Cerebellar nuclear complex (tissue), 1 donor: ENCODE results near the gene FBL.
A peak's percentile ranks its signal among the peaks of the same experiment; 100 is the strongest.

Source experiments
- DNase-seq, 2 experiments: peaks; one replicate each; lab custom pipeline; 2025; lab: John Stamatoyannopoulos, UW

The FBL gene

DNA sequence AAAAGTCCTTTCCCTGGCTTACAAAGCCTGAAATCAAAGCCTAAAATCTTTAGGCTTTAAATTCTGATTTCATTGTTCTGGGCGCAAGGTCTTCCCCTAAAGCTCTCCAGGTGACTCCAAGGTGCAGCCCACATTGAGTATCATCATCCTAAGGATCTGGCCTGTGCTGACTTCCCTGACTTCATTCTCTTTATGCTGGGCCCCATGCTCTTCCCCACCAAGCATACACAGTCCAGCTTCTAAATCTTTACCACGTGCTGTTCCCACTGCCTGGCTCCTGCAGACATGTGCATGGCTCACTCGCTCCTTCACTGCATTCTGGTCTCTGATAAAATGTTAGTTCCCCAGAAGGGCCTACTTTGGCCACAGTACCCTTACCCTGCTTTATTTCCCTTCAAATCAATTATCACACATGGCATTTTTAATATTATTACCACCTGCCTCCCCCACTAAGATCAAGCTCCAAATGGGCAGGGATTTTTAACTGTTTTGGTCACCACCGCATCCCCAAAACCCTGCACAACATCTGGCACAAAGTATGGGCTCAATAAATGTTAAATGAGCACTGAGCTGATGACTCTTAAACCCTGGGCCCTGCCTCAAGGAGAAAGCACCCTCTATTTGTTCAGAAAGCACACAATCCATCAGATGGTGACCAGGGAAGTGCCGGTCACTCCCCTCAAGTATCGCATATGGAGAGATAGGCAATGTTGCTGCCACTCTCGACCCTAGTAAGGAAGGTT lies 3.3 kb downstream of the FBL start:
- no peak for DNase-seq

DNA sequence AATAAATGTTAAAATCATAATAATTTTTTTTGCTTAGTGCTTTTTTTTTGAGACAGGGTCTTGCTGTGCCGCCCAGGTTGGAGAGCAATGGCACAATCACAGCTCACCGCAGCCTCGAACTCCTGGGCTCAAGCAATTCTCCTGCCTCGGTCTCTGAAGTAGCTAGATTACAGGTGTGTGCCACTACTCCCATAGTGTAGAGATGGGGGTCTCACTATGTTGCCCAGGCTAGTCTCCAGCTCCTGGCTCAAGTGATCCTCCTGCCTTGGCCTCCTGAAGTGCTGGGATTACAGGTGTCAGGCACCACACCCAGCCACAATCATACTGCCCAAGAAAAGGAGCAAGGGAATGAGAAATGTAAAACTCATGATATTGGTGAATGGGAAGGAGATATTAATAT lies 5.1 kb downstream of the FBL start:
- no peak for DNase-seq

DNA sequence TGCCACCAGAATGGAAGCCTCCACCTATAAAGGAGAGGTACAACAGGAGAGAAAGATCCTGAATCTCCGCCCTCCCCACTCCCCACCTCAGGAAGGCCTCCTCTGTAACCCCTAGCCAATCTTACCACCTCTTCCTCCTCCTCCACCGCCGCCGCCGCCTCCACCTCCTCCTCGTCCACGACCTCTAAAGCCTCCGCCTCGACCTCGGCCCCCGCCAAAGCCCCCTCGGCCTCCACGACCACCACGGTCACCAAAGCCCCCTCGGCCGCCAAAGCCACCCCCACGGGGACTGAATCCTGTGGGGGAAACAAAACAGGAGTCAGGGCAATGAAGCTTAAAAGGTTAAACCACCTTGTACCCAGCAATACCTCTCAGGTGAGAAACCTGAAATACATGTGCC lies 5.7 kb downstream of the FBL start:
- DNase-seq, result no peak

DNA sequence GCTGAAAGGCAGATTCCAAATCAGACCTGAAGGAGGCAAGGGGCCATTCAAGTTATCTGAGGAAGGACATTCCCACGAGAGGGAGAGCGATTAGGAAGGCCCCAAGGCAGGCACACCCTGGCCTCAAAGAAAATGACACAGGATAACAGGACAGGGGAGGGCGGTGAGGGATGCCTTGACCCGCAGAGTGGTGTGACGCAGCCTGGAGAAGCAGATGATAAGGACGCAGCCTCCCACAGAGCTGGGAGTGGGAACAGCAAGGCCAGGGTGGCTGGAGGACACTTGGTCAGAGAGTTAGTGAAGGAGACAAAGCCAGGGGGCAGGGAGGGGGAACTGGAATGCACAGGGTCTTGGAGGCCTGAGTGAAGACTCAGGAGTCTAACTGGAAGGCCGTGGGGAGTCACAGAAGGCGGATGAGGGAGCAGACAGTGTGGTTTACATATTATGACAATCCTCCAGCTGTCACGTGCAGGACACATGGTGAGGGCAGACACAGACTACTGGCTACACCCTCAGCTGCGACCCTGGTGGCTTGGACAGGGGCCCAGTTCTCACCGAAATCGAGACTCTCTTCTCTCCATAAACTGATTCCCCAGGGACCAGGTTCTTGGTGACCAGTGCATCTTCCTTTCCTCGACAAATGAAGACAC lies 6.4 kb downstream of the FBL start:
- no peak for DNase-seq

DNA sequence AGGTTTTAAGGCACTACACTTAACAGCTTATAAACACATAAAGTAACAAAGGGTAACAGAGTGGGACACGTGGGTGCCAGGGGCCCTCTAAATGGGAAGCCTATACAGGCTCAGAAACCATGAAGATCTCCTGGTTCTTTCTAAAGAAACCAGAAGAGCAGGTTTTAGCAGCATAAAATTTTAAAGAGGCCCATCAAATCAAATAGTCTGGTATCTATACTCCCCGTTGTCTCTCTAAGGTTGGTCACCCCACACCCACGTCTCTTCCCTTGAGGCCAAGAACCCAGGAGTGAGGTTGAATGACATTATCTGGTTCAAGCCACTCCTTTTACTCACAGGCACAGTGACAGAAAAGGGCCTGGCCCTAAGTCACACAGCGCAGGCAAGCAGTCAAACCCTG lies 7.6 kb downstream of the FBL start:
- no peak for DNase-seq

DNA sequence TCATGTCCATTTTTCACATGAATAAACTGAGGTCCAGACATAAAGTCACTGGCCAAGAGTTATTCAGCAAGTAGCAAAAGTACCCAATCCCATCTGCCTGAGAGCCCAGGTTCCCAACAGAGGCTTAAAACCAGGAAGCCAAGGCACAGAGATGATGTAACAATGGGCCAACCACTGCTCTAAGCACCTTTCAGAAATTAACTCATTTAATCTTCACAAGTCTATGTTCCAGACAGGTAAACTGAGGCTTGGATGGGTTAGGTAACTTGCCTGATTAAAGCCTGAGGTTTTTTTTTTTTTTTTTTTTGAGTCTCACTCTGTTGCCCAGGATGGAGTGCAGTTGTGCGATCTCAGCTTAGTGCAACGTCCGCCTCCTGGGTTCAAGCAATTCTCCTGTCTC lies 8.2 kb downstream of the FBL start:
- DNase-seq, result no peak

DNA sequence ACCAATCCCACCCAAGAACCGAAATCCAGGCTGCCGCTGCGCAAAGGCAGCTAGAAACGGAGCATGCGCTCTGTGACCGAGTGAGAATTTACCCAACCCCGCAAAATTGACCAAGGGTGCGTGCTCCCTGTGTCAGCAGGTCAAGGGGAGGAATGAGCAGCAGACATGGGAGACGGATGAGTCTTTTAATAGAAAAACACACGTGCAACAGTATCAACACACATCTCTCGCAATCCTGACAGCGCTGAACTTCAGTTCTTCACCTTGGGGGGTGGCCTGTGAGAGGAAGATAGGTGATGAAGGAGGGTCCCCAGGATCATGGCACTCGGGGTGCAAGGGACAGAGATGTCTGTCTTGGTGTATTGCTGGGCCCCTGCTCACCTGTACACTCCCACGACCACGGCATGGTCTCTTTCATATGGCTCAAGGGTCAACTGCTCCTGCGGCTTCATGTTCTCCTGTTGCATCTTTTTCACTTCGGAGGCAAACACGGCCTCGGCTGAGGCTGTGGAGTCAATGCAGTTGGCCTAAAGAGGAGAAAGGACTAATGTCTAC lies 11.8 kb downstream of the FBL start:
- no peak for DNase-seq

DNA sequence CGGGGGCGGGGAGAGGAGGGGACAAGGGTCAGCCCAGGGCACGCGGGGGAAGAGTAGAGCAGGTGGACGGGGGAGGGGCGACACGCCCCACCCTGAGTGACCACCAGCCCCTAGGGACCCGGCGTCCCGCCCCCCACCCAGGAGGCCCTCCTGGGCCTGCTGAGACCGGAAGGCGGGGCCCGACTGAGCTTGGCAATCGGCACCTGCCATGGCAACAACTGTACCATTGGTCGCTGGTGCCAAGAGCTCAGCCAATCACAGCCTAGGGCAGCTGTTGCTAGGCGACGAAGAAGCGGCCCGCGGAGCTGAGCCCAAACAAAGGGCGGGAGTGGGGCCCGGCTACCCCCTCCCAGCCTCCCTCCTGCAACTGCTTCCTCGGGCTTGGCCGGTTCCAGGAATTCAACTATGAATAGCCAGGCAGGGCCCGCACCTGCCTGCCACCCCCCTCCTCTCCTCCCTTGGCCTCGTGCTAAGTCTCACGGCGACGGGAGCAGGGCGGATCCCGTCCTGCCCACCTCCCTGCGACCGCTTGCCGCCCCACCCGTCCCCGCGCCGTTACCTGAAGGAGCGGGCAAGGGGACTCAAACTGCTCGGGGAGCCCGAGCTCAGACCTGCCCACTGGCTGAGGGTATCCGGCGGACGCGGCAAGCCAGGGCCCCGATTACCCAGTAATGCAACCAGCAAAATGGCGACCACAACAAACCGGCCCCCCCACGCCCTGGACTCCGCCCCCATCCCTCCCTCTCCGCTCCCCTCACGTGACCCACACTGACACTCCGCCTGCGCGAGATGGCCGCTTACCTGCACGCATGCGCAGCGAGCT lies 12.5 kb downstream of the FBL start, which contains the start of gene DYRK1B:
DYRK1B (minus strand) TSS at position 699 of the 823 bp plus-strand sequence. CDS start 2,295 bp downstream, outside the sequence.
- peak; percentile 80 to 90 for DNase-seq

DNA sequence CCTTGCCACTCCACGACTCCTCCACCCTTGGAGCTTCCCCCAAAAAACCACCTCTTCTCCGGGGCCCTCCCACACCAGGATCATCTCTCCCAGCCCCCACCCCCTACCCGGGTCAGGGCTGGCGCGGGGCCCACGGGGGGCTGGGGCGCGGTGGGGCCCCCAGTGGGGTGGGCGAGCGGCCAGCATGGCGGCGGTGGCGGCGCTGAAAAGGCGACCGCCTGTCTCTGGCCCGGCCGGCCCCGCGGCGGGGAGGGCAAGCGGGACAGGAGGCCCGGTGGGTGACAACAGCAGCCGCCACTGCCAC lies 13.1 kb downstream of the FBL start:
- no peak for DNase-seq

DNA sequence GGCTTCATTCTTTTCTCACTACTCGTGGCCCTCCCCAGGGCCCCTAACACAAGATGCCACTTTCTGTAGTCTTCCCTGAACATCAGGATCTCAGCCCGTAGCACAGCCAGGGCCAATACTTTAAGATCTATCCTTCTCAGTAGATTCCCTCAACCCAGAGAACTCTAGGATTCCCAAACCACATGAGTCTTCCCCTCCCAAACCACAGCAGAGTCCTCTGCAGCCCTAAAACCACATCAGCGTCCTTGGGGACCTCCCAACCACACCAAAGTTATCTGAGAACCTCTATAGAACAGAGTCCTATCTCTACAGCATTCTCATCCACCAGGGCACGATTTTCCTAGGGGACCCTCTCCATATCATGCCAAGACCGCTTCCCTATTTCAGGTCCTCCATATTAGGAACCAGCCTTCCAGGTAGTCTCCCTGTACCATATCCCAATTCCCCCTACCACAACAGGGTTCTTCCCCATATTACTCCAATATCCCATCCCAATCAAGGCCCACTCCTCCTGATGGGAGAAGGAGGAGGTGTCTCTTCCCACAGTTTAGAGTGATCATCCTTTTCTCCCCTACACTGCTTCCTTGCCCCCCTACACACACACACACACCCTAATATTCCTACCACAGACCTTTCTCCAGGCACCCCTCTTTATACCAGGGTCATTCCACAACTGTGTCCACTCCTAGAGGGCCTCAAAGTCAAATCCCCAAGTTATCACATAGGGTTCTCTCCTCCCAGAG lies 13.7 kb downstream of the FBL start:
- DNase-seq, result no peak

DNA sequence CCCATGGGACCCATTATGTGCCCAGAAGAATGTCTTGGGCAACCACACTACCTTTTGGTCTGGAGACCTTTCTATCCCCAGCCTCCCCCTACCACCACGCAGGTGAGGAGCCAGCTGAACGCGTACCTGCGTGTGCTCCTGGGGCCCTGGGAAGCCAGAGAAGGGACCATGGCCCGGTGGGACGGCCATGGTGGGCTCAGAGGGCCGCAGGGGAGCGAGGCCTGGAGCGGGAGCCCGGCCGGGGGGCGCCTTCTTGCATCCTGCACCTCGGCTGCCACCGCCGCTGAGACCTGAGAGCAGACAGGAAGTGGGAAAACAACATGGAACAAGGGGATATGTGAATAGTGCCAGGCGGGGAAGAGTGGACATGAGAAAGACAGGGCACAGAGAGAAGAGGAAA lies 14.5 kb downstream of the FBL start:
- no peak for DNase-seq

DNA sequence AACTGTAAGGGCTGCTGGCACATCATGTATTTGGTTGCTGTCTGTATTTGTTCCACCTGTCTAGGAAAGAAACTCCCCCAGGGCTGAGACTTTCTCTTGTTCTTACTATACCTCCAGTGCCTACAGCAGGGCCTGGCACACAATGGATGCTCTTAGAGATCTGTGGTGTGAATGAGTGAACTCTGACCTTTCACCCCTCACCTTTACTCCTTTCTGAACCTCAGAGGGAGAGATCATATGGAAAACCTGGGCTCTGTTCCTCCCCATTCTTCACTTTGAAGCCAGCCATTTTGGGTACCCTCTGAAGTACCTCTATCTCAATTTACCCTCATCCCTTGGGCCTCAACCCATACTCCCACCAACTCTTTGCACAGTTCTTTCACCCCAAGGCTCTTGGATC lies 15.3 kb downstream of the FBL start:
- no peak for DNase-seq

DNA sequence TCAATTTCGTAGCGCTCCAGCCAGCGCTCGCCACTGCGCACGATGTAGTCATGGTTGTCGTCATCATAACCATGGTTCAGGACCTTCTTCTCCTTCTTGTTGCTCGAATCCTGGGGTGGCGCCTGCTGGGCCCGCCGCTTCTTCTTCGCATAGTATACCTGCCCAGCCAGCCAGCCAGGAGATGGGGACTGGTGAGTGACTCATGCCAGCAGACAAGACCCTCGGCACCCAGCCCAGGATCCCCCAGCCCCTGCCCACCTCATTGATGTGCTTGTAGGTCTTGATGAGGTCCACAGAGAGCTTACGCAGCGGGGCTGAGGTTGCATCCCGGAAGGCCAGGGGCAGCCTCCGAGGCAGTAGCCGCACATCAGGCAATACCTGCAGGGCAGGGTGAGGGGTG lies 15.8 kb downstream of the FBL start:
- DNase-seq, result no peak

DNA sequence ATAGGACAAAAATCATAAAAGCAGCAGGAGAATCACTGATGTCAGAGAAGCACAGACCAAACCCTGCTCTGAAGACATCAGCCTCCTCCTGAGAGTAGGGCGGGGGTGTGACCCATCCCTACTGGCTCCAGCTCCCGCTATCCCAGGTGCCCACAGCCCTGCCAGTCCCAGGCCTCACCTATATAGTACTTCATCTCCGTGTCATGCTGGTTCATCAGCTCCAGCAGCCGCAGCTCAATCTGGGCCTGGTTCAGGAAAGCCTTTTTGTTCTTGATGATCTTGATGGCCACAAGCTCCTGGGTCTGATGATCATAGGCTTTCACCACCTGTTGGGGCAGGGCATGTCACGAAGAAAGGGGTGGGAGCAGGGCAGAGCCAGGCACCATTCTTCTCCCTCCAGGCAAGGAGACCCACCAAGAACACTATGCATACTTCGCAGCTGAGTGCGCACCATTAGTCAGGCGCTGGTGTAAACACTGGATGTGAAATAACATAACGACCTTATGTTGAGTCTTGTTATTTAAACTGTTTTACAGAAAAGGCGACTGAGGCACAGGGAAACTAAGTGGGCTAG lies 16.4 kb downstream of the FBL start:
- DNase-seq, result no peak

DNA sequence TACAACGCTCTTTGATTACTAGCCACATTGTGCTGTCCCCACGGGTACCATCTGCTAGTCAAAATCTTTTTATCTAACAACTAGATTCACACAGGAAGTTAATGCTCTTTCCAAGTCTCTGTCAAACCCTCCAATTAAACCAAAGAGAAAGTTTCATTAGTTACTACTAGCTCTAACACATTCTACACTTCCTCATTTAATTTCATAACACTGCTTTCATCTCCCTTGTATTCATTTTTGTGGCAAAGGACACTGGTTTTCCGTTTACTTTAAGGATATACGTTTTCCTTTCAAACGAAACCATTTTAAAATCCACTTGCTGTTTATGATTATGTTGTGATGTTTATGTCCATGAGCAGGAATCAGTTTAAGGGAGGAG lies 17.5 kb downstream of the FBL start:
- no peak for DNase-seq

DNA sequence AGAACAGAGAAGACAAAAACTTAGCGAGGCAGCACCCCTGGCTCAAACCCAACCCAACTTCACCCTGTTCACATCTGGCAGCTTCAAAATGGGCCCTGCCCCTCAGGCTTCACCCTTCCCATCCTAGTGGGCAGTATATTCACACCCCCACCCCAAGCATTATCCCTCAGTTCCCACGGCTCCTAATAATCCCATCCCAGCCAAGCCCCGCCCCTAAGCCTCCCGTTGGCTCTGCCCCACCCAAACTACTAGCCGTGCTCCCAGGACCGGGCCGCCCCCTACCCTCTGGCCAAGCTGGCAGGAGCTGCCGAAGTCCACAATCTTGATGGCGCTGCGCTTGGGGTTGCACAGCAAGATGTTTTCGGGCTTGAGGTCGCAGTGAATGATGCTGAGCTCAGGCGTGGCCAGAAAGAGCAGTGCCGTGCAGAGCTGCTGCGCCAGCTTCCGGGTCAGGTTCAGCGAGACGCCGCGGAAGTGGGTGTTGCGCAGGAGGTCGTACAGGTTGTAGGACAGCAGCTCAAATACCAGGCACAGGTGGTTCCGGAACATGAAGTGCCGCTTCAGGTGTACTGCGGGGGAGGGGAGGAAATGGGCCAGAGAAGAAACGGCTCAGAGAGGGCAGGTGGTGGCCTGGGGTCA lies 18.0 kb downstream of the FBL start:
- no peak for DNase-seq

DNA sequence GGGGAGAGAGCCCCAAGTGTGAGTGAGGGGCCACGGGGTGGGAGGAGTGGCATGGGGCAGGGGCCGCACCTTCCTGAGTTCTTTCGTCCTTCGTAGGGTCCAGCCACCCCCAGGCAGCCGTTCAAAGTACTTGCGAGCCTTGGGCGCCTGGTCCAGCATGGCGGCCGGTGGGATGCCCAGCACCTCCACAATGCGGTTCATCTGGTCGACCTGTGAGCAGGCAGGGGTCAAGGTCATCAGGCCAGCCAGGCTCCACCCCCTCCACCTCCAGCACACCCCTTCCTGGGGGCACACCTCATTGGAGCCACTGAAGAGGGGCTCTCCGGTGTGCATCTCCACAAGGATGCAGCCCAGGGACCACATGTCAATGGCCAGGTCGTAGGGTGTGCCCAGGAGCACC lies 19.0 kb downstream of the FBL start:
- DNase-seq, result no peak

DNA sequence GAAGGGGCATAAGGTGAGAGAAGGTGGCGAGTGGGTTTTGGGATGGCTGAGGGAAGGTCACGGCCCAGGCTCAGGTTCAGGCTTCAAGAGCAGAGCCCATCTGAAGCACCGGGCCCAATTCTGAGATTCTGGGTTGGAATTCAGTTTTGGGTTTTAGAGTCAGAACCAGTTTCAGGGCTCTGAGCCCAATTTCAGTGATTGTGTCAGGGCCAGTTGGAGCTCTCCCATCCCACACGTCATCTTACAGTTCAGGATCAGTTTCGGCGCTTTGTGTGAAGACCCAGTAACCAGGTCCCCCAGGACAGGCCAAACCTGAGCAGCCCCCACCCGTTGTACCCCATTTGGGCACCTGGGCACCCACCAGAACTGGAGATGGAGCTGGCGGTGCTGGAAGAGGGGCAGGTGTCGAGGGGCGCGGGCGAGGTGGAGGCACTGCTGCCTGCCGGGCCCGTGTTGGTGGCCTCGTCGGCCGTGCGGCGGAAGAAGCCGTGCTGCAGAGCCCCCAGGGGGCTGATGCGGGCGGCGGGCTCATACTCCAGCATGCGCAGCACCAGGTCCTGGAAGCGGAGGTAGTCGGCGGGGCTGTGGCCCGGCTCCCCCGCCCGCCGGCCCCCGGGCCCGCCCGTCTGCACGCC lies 19.8 kb downstream of the FBL start:
- no peak for DNase-seq

DNA sequence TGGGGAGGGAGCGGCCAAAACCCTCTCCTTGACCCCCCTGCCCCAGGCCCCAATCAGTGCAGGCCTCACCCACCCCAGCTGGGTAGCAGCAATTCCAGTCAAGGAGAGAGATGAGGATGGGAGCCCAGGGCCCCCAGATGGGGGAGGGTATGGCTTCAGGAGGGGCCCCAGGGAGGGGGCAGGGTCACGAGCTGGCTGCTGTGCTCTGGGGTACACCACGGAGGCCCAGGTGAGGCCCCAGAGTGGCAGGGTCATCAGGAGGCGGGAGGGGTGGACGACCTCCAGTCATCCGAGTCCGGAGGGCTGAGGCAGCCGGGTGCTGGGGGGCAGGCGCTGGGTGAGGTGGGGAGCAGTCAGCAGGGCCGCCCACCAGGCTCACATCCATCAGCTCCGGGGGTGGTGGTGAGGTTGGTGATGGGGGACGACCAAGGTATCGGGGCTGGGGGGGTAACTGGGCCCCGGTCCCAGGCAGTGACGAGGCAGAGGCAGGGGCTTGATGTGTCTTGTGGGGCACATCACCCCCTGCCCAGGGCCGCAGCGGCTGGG lies 20.6 kb downstream of the FBL start:
- no peak for DNase-seq

DNA sequence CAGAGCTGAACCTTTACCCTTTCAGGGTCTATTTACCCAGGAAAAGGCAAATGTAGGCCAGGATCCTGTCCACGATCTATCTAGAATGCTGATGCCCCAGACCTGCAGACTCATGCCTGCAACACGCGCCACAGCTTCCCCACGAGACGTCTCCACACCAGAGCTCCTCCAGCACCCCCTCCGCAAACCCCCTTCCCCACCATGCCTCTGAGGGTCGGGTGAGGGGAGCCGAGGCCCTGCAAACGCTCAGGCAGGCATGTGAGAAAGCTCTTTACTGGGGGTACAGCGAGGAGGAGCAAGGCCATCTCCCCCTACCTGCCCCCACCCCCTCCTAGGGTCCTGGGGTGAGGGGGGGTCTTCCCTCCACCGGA lies 21.1 kb downstream of the FBL start:
- no peak for DNase-seq
